GM19328 (cell line): ENCODE data around the gene RPE.
A peak's percentile ranks its signal among the peaks of the same experiment; 100 is the strongest.

Experiments used
- ATAC-seq: cut with Tn5 transposase; IDR thresholded peaks from one replicate; pipeline ENCODE4 v1.9.1; 2021; ENCODE audit warnings: mild to moderate bottlenecking, moderate library complexity; ENCODE audit not compliant: unreplicated experiment

RPE gene

GRCh38 chr2:210002158-210003157, at the start of gene RPE:
TSS of gene RPE (plus strand) at chr2:210002638. CDS start at chr2:210002662, 24 bp downstream.
- ATAC-seq, result peak; percentile 100

- no peak for ATAC-seq
Observed at GRCh38 chr2:209956271-209956670, 46.2 kb upstream of the RPE start.

GRCh38 chr2:209958016-209958415, 44.4 kb upstream of the RPE start:
- ATAC-seq, result no peak

GRCh38 chr2:209960045-209960444, 42.4 kb upstream of the RPE start:
- ATAC-seq, result no peak

- peak; percentile 95 for ATAC-seq
Observed at GRCh38 chr2:209960676-209961630, 41.5 kb upstream of the RPE start.

- no peak for ATAC-seq
Observed at GRCh38 chr2:209965723-209966122, 36.7 kb upstream of the RPE start.

- no peak for ATAC-seq
Observed at GRCh38 chr2:209969692-209970091, 32.7 kb upstream of the RPE start.

GRCh38 chr2:209970271-209970670, 32.2 kb upstream of the RPE start:
- no peak for ATAC-seq

GRCh38 chr2:209970711-209971110, 31.7 kb upstream of the RPE start:
- ATAC-seq, result no peak

GRCh38 chr2:209973328-209973727, 29.1 kb upstream of the RPE start:
- ATAC-seq, result no peak

GRCh38 chr2:209974576-209974975, 27.9 kb upstream of the RPE start:
- no peak for ATAC-seq

- ATAC-seq, result no peak
Observed at GRCh38 chr2:209976698-209977385, 25.6 kb upstream of the RPE start.

GRCh38 chr2:209977386-209978239, 24.8 kb upstream of the RPE start:
- no peak for ATAC-seq

GRCh38 chr2:209984291-209984690, 18.1 kb upstream of the RPE start:
- ATAC-seq, result no peak

- ATAC-seq, result no peak
Observed at GRCh38 chr2:209985874-209986273, 16.6 kb upstream of the RPE start.

- ATAC-seq, result no peak
Observed at GRCh38 chr2:209986415-209986814, 16.0 kb upstream of the RPE start.

- no peak for ATAC-seq
Observed at GRCh38 chr2:209988010-209988409, 14.4 kb upstream of the RPE start.

- no peak for ATAC-seq
Observed at GRCh38 chr2:209990838-209991237, 11.6 kb upstream of the RPE start.

GRCh38 chr2:209993968-209994367, 8.5 kb upstream of the RPE start:
- no peak for ATAC-seq

GRCh38 chr2:209998596-209998995, 3.8 kb upstream of the RPE start:
- ATAC-seq, result no peak
